ENCODE measurements around the gene DOK7.

- TF ChIP-seq POLR2A (IDR thresholded peaks at IDR 0.05) = no peak
- TF ChIP-seq, protein P1, sequence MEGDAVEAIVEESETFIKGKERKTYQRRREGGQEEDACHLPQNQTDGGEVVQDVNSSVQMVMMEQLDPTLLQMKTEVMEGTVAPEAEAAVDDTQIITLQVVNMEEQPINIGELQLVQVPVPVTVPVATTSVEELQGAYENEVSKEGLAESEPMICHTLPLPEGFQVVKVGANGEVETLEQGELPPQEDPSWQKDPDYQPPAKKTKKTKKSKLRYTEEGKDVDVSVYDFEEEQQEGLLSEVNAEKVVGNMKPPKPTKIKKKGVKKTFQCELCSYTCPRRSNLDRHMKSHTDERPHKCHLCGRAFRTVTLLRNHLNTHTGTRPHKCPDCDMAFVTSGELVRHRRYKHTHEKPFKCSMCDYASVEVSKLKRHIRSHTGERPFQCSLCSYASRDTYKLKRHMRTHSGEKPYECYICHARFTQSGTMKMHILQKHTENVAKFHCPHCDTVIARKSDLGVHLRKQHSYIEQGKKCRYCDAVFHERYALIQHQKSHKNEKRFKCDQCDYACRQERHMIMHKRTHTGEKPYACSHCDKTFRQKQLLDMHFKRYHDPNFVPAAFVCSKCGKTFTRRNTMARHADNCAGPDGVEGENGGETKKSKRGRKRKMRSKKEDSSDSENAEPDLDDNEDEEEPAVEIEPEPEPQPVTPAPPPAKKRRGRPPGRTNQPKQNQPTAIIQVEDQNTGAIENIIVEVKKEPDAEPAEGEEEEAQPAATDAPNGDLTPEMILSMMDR (IDR thresholded peaks at IDR 0.05) = no peak
These were observed 11.2 kb upstream of the DOK7 start for GRCh38 chr4:3451956-3452355.

All from Peyer's patch (tissue), 4 donors.